Tibial nerve (tissue), 4 donors: ENCODE data around the gene IL37.

Experiments used
- EP300 ChIP-seq, 2 donors: sonication (generic); formaldehyde crosslinking; IDR thresholded peaks; one replicate each; pipeline ENCODE4 v1.6.1; 2017; ENCODE audit warnings: antibody characterized with exemption in 2 of 2, mild to moderate bottlenecking in 1 of 2
- TF ChIP-seq, protein P1 (sequence below), 5 experiments: fragments of 200-600 bp in 3 of 5; fragments of 450-650 bp in 2 of 5; sonication (generic) in 3 of 5; IDR thresholded peaks; one replicate each; pipeline ENCODE4 v1.5.1; 2016 to 2019; ENCODE audit warnings: antibody characterized with exemption in 5 of 5, mild to moderate bottlenecking in 3 of 5, moderate library complexity in 2 of 5

DNA sequence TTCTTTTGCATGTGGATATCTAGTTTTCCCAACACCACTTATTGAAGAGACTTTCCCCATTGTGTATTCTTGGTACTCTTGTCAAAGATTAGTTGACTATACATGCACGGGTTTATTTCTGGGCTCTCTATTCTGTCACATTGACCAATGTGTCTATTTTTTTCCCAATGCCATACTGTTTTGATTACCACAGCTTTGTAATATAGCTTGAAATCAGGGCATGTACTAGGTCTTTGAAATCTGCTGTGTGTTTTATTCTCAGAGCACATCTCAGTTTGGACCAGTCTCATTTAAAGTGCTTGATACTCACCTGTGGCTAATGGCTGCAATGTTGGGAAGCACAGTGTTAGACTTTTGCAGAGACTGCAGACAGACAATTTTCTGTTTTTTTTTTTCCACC is 34.0 kb downstream of the IL37 start:
- no peak for TF ChIP-seq EP300 (IDR thresholded peaks at IDR 0.05)
- TF ChIP-seq, protein P1, sequence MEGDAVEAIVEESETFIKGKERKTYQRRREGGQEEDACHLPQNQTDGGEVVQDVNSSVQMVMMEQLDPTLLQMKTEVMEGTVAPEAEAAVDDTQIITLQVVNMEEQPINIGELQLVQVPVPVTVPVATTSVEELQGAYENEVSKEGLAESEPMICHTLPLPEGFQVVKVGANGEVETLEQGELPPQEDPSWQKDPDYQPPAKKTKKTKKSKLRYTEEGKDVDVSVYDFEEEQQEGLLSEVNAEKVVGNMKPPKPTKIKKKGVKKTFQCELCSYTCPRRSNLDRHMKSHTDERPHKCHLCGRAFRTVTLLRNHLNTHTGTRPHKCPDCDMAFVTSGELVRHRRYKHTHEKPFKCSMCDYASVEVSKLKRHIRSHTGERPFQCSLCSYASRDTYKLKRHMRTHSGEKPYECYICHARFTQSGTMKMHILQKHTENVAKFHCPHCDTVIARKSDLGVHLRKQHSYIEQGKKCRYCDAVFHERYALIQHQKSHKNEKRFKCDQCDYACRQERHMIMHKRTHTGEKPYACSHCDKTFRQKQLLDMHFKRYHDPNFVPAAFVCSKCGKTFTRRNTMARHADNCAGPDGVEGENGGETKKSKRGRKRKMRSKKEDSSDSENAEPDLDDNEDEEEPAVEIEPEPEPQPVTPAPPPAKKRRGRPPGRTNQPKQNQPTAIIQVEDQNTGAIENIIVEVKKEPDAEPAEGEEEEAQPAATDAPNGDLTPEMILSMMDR (IDR thresholded peaks at IDR 0.05) = no peak
